T-helper 9 cell (primary cell): ENCODE measurements around the gene PRIMA1.

ENCODE experiments used
- DNase-seq: peaks from one replicate; pipeline ENCODE4 v3.0.0-alpha.2; 2020

The PRIMA1 gene

GRCh38 chr14:93728651-93729016, 59.7 kb downstream of the PRIMA1 start:
- no peak for DNase-seq

- no peak for DNase-seq
These were observed 60.2 kb downstream of the PRIMA1 start for GRCh38 chr14:93727917-93728650.

- DNase-seq = no peak
These were observed 61.1 kb downstream of the PRIMA1 start for GRCh38 chr14:93727039-93727740.

- no peak for DNase-seq
These were observed 62.3 kb downstream of the PRIMA1 start for GRCh38 chr14:93725993-93726392.

- no peak for DNase-seq
These were observed 63.2 kb downstream of the PRIMA1 start for GRCh38 chr14:93725002-93725582.

- no peak for DNase-seq
These were observed 65.3 kb downstream of the PRIMA1 start for GRCh38 chr14:93723001-93723400.

- DNase-seq = no peak
These were observed 67.3 kb downstream of the PRIMA1 start for GRCh38 chr14:93720981-93721483.

GRCh38 chr14:93720076-93720815, 68.0 kb downstream of the PRIMA1 start:
- no peak for DNase-seq

GRCh38 chr14:93719256-93719655, 69.0 kb downstream of the PRIMA1 start:
- no peak for DNase-seq

- DNase-seq = no peak
These were observed 70.5 kb downstream of the PRIMA1 start for GRCh38 chr14:93717668-93718320.

- no peak for DNase-seq
These were observed 71.3 kb downstream of the PRIMA1 start for GRCh38 chr14:93716746-93717667.

GRCh38 chr14:93716002-93716745, 72.1 kb downstream of the PRIMA1 start:
- DNase-seq = no peak

GRCh38 chr14:93715279-93715927, 72.9 kb downstream of the PRIMA1 start:
- no peak for DNase-seq

GRCh38 chr14:93714605-93715004, 73.7 kb downstream of the PRIMA1 start:
- no peak for DNase-seq

- DNase-seq = no peak
These were observed 74.4 kb downstream of the PRIMA1 start for GRCh38 chr14:93713726-93714405.

GRCh38 chr14:93712838-93713724, 75.2 kb downstream of the PRIMA1 start:
- DNase-seq = no peak

GRCh38 chr14:93712079-93712837, 76.0 kb downstream of the PRIMA1 start:
- no peak for DNase-seq

GRCh38 chr14:93709249-93709648, 79.0 kb downstream of the PRIMA1 start:
- DNase-seq = no peak
